ENCODE measurements around the gene DUT. TPM values are rescaled to one million over a fixed set of nuclear protein-coding genes. Genes with fewer than 3 reads are reported as not detected.

Gene DUT
- total RNA-seq, 2 experiments from 2014 or later = 137 to 329 TPM

GRCh38 chr15:48385031-48385830 is 54.0 kb downstream of the DUT start:
- no peak overlapping the region for H3K4me3 ChIP-seq (ENCODE audit: low read depth, low read length, poor library complexity, severe bottlenecking)
- H3K4me2 ChIP-seq (ENCODE audit: low read length) = no peak overlapping the region
- ChIA-PET POLR2A (no interaction called here), CTCF (ENCODE audit: unreplicated experiment) (no interaction called here)
- no peak overlapping the region for H2AFZ ChIP-seq (ENCODE audit: low read length)
- no peak for TF ChIP-seq EZH2phosphoT487 (IDR thresholded peaks at IDR 0.05; ENCODE audit: borderline replicate concordance, low read depth, low read length)
- TF ChIP-seq, protein P1, sequence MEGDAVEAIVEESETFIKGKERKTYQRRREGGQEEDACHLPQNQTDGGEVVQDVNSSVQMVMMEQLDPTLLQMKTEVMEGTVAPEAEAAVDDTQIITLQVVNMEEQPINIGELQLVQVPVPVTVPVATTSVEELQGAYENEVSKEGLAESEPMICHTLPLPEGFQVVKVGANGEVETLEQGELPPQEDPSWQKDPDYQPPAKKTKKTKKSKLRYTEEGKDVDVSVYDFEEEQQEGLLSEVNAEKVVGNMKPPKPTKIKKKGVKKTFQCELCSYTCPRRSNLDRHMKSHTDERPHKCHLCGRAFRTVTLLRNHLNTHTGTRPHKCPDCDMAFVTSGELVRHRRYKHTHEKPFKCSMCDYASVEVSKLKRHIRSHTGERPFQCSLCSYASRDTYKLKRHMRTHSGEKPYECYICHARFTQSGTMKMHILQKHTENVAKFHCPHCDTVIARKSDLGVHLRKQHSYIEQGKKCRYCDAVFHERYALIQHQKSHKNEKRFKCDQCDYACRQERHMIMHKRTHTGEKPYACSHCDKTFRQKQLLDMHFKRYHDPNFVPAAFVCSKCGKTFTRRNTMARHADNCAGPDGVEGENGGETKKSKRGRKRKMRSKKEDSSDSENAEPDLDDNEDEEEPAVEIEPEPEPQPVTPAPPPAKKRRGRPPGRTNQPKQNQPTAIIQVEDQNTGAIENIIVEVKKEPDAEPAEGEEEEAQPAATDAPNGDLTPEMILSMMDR (conservative IDR thresholded peaks at IDR 0.05; ENCODE audit: low read length) = no peak
- H3K79me2 ChIP-seq (ENCODE audit: insufficient read depth, low read depth, low read length) = no peaks in the 10 kb centered on the region
- H3K9me2 ChIP-seq (ENCODE audit: insufficient read depth, low read length) = no peaks in the 10 kb centered on the region; the same call in 1 of the 2 replicates
- H3K9me3 ChIP-seq (ENCODE audit: low read length) = no peaks in the 10 kb centered on the region
- no peaks in the 10 kb centered on the region for H4K20me1 ChIP-seq (ENCODE audit: insufficient read depth, low read length)
- no peak overlapping the region for H3K27ac ChIP-seq (ENCODE audit: low read depth, low read length, poor library complexity, severe bottlenecking)
- no peaks in the 10 kb centered on the region for H3K36me3 ChIP-seq (ENCODE audit: insufficient read depth, low read length)
- intact Hi-C loops (cut with micrococcal nuclease; ENCODE audit: unreplicated experiment) = no loop called here
- no TSS peak for BruUV-seq (replicated peaks)
- H3K4me1 ChIP-seq (ENCODE audit: insufficient read depth, low read length, poor library complexity, severe bottlenecking) = no peaks in the 10 kb centered on the region
- DNase-seq (ENCODE audit: low spot score) = no peak

DNA sequence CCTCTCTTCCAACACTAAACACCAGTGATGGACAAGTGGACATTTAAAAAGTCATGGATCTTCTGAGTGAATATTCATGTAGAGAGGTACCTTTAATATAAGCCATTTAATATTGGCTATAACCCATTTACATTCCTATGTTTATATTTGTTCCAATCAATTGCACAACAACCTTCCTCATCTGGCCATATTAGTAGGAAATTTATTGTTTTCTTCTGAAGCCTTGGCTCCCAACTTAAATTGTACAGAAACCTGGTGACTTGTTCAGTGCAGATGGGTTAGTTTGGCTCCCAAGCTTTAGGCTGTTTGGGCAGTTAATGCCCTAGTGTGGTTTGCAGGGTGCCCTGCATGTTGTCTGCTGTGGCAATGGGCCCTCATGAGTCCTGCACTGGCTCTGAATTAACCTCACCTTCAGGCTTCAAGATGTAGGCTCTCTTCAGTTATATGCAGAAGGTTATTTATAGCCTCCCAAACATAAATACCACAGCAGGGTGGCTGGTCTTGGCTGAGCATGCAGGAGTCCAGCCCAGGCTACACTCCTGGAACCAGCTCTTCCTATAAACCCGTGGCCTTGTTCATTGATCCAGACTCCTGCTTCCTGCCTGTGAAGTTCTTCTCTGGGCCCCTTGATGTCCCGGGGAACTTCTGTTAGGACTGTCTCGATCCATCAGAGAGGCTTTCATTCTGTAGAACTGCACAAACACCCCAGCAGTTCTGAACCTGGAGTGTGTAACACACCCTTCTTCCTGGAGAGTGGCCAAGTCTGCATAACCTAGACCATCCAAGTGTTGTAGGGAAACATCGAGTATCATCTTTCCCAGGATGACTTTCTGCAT is 57.0 kb downstream of the DUT start:
- H3K4me2 ChIP-seq (ENCODE audit: low read length) = no peak overlapping the region
- no TSS peak for BruUV-seq (replicated peaks)

More for the DNA sequence above, 57.0 kb downstream of the DUT start:
- Histone ChIP-seq H3K9me3 (ENCODE audit: low read length) (no peaks in the 10 kb centered on the region), H3K9me2 (ENCODE audit: insufficient read depth, low read length) (no peaks in the 10 kb centered on the region), H3K27ac (ENCODE audit: low read depth, low read length, poor library complexity, severe bottlenecking) (no peak overlapping the region), H3K36me3 (ENCODE audit: insufficient read depth, low read length) (no peaks in the 10 kb centered on the region), H3K79me2 (ENCODE audit: insufficient read depth, low read depth, low read length) (no peaks in the 10 kb centered on the region), H3K4me1 (ENCODE audit: insufficient read depth, low read length, poor library complexity, severe bottlenecking) (no peaks in the 10 kb centered on the region), H4K20me1 (ENCODE audit: insufficient read depth, low read length) (no peaks in the 10 kb centered on the region), H2AFZ (ENCODE audit: low read length) (no peak overlapping the region), H3K4me3 (ENCODE audit: low read depth, low read length, poor library complexity, severe bottlenecking) (no peak overlapping the region)
- TF ChIP-seq, protein P1 (conservative IDR thresholded peaks at IDR 0.05; ENCODE audit: low read length) = no peak
- TF ChIP-seq EZH2phosphoT487 (IDR thresholded peaks at IDR 0.05; ENCODE audit: borderline replicate concordance, low read depth, low read length) = no peak
- intact Hi-C loops (cut with micrococcal nuclease; ENCODE audit: unreplicated experiment) = no loop called here
- CTCF ChIA-PET (ENCODE audit: unreplicated experiment) = no interaction called here
- DNase-seq (ENCODE audit: low spot score) = no peak
- POLR2A ChIA-PET = no interaction called here
